GM19452 (cell line): ENCODE measurements around the gene RSL24D1.

Experiments used
- ATAC-seq: cut with Tn5 transposase; IDR thresholded peaks from one replicate; pipeline ENCODE4 v1.9.1; 2021; ENCODE audit not compliant: unreplicated experiment

Gene RSL24D1

GRCh38 chr15:55196458-55197361 is at the start of gene RSL24D1:
Gene RSL24D1, minus strand, starts transcription at chr15:55196941. Its CDS starts 51 bp downstream, at chr15:55196890.
- peak; percentile 97 for ATAC-seq

GRCh38 chr15:55245059-55245458 is 48.3 kb upstream of the RSL24D1 start:
- no peak for ATAC-seq

GRCh38 chr15:55241891-55242290 is 45.1 kb upstream of the RSL24D1 start:
- ATAC-seq, result no peak

GRCh38 chr15:55241186-55241585 is 44.4 kb upstream of the RSL24D1 start:
- no peak for ATAC-seq

- ATAC-seq, result no peak
Observed at GRCh38 chr15:55240125-55240760, 43.5 kb upstream of the RSL24D1 start.

- ATAC-seq, result no peak
Observed at GRCh38 chr15:55239440-55240124, 42.8 kb upstream of the RSL24D1 start.

GRCh38 chr15:55238877-55239276 is 42.1 kb upstream of the RSL24D1 start:
- ATAC-seq, result no peak

- ATAC-seq, result no peak
Observed at GRCh38 chr15:55237219-55238130, 40.7 kb upstream of the RSL24D1 start.

- ATAC-seq, result no peak
Observed at GRCh38 chr15:55235546-55236036, 38.9 kb upstream of the RSL24D1 start.

GRCh38 chr15:55234800-55235104 is 38.0 kb upstream of the RSL24D1 start:
- ATAC-seq, result no peak

- no peak for ATAC-seq
Observed at GRCh38 chr15:55234104-55234799, 37.5 kb upstream of the RSL24D1 start.

GRCh38 chr15:55231455-55231854 is 34.7 kb upstream of the RSL24D1 start:
- ATAC-seq, result no peak

GRCh38 chr15:55230953-55231352 is 34.2 kb upstream of the RSL24D1 start:
- ATAC-seq, result no peak

GRCh38 chr15:55230051-55230670 is 33.4 kb upstream of the RSL24D1 start:
- ATAC-seq, result no peak

- ATAC-seq, result no peak
Observed at GRCh38 chr15:55226127-55226526, 29.4 kb upstream of the RSL24D1 start.

GRCh38 chr15:55224892-55225291 is 28.2 kb upstream of the RSL24D1 start:
- no peak for ATAC-seq

GRCh38 chr15:55222588-55222987 is 25.8 kb upstream of the RSL24D1 start:
- peak; percentile 49 for ATAC-seq

GRCh38 chr15:55221090-55222011 is 24.6 kb upstream of the RSL24D1 start:
- peak; percentile 53 for ATAC-seq

GRCh38 chr15:55220606-55221005 is 23.9 kb upstream of the RSL24D1 start:
- no peak for ATAC-seq
